SK-N-SH (cell line): ENCODE data around the gene HEXIM1. TPM values are rescaled to one million over a fixed set of nuclear protein-coding genes. Genes with fewer than 3 reads are reported as not detected.

Source experiments
- CTCF ChIA-PET: fragments of 300-600, 350-600 bp; formaldehyde crosslinking; extraction: SDS; loops from one replicate; lab custom pipeline; 2021; lab: Yijun Ruan, JAX
- POLR2A ChIA-PET: fragments of 350-600 bp; sonication (Branson Sonifier 250); formaldehyde crosslinking; extraction: SDS; loops from one replicate; lab custom pipeline; 2020; ENCODE audit warnings: antibody characterized with exemption, inconsistent platforms; lab: Yijun Ruan, JAX
- DNase-seq: peaks from one replicate; pipeline ENCODE4 v3.0.0; 2012
- H2AFZ ChIP-seq: fragments of 200-600 bp; sonication (generic); 2 replicates; pipeline ENCODE4 v1.8.1; 2016; ENCODE audit warnings: antibody characterized with exemption, mild to moderate bottlenecking, low read depth
- H3F3A ChIP-seq: fragments of 200-600 bp; sonication (generic); replicated peaks from 2 replicates; pipeline ENCODE3; 2016; ENCODE audit warnings: antibody characterized with exemption, mild to moderate bottlenecking; ENCODE audit not compliant: insufficient read depth
- H3K27ac ChIP-seq, 2 experiments: fragments of 200-500 bp in 1 of 2; fragments of 200-600 bp in 1 of 2; sonication (Bioruptor generic) in 1 of 2; sonication (generic), shearing (Covaris generic) in 1 of 2; 2 replicates each; pipeline versions ENCODE4 v1.5.1 to v1.6.1; 2014 to 2016; ENCODE audit warnings: low read depth in 2 of 2, inconsistent platforms in 1 of 2, low read length in 1 of 2, mild to moderate bottlenecking in 1 of 2, mixed read lengths in 1 of 2
- H3K27me3 ChIP-seq: fragments of 200-600 bp; sonication (generic), shearing (Covaris generic); 2 replicates; pipeline ENCODE4 v1.6.1; 2016; ENCODE audit warnings: mixed run types; ENCODE audit not compliant: insufficient read depth
- H3K36me3 ChIP-seq, 2 experiments: fragments of 200-500 bp in 1 of 2; fragments of 200-600 bp in 1 of 2; sonication (Bioruptor generic) in 1 of 2; sonication (generic) in 1 of 2; replicated peaks in 1 of 2; 2 replicates each; pipeline versions ENCODE3 to v1.5.1; 2014 to 2016; ENCODE audit warnings: low read length in 1 of 2, mild to moderate bottlenecking in 1 of 2; ENCODE audit not compliant: insufficient read depth in 2 of 2, control insufficient read depth in 1 of 2
- H3K4me1 ChIP-seq, 2 experiments: fragments of 200-500 bp in 1 of 2; fragments of 200-600 bp in 1 of 2; sonication (Bioruptor generic) in 1 of 2; sonication (generic), shearing (Covaris generic) in 1 of 2; 2 replicates each; pipeline versions ENCODE4 v1.5.1 to v1.6.1; 2014 to 2016; ENCODE audit warnings: low read depth in 1 of 2, low read length in 1 of 2, mixed run types in 1 of 2; ENCODE audit not compliant: insufficient read depth in 2 of 2, control insufficient read depth in 1 of 2
- H3K4me2 ChIP-seq: fragments of 200-600 bp; sonication (generic), shearing (Covaris generic); 2 replicates; pipeline ENCODE4 v1.6.1; 2017; ENCODE audit warnings: mixed run types
- H3K4me3 ChIP-seq, 2 experiments: fragments of 200-500 bp in 1 of 2; fragments of 200-600 bp in 1 of 2; sonication (Bioruptor generic) in 1 of 2; sonication (generic), shearing (Covaris generic) in 1 of 2; 2 replicates each; pipeline versions ENCODE4 v1.5.1 to v1.8.1; 2014 to 2016; ENCODE audit warnings: low read depth in 2 of 2, inconsistent platforms in 1 of 2, low read length in 1 of 2, mild to moderate bottlenecking in 1 of 2, mixed read lengths in 1 of 2, moderate library complexity in 1 of 2
- H3K79me2 ChIP-seq: fragments of 200-600 bp; sonication (generic); 2 replicates; pipeline ENCODE4 v1.8.1; 2017; ENCODE audit warnings: mild to moderate bottlenecking; ENCODE audit not compliant: insufficient read depth
- H3K9ac ChIP-seq: fragments of 200-600 bp; sonication (generic); 2 replicates; pipeline ENCODE4 v1.6.1; 2017; ENCODE audit warnings: mixed run types
- H3K9me2 ChIP-seq: fragments of 200-600 bp; sonication (generic); 2 replicates; pipeline ENCODE4 v1.6.1; 2017; ENCODE audit warnings: mixed run types
- H3K9me3 ChIP-seq: fragments of 200-600 bp; sonication (generic); 2 replicates; pipeline ENCODE4 v1.6.1; 2017; ENCODE audit warnings: mixed run types, mild to moderate bottlenecking, moderate library complexity
- H4K20me1 ChIP-seq: fragments of 200-600 bp; sonication (generic); 2 replicates; pipeline ENCODE4 v1.6.1; 2017; ENCODE audit warnings: mild to moderate bottlenecking, mixed run types; ENCODE audit not compliant: insufficient read depth
- CHD2 ChIP-seq: fragments of 150-350 bp; IDR thresholded peaks from 2 replicates; pipeline ENCODE4 v1.6.1; 2018; ENCODE audit warnings: low read length; ENCODE audit not compliant: partially characterized antibody
- ELF1 ChIP-seq: IDR thresholded peaks from 2 replicates; pipeline ENCODE4 v1.4.0; 2012
- EP300 ChIP-seq, 2 experiments: IDR thresholded peaks; 2 replicates each; pipeline versions ENCODE4 v1.4.0 to v1.6.1; 2012; ENCODE audit warnings: borderline replicate concordance in 1 of 2, low read depth in 1 of 2, low read length in 1 of 2
- EZH2phosphoT487 ChIP-seq: fragments of 200-600 bp; sonication (generic); IDR thresholded peaks from 2 replicates; pipeline ENCODE4 v1.6.1; 2017; ENCODE audit warnings: low read depth, mixed run types, mild to moderate bottlenecking, antibody characterized with exemption, moderate library complexity, borderline replicate concordance
- FOSL2 ChIP-seq: IDR thresholded peaks from 2 replicates; pipeline ENCODE4 v1.4.0; 2012; ENCODE audit warnings: low read depth, mild to moderate bottlenecking, moderate library complexity, borderline replicate concordance
- FOXJ3 ChIP-seq: sonication (generic); formaldehyde crosslinking; IDR thresholded peaks from 2 replicates; pipeline ENCODE4 v1.5.1; 2020; ENCODE audit warnings: mild to moderate bottlenecking, missing genetic modification reagents
- FOXM1 ChIP-seq: IDR thresholded peaks from 2 replicates; pipeline ENCODE4 v1.4.0; 2012; ENCODE audit warnings: low read depth, mild to moderate bottlenecking
- GABPA ChIP-seq: IDR thresholded peaks from 2 replicates; pipeline ENCODE4 v1.4.0; 2012; ENCODE audit warnings: low read depth, mild to moderate bottlenecking
- GATA2 ChIP-seq: sonication (generic); formaldehyde crosslinking; IDR thresholded peaks from 2 replicates; pipeline ENCODE4 v1.5.0; 2020; ENCODE audit warnings: mild to moderate bottlenecking, missing genetic modification reagents
- IRF3 ChIP-seq: fragments of 150-350 bp; IDR thresholded peaks from 2 replicates; pipeline ENCODE4 v1.6.1; 2016; ENCODE audit warnings: mild to moderate bottlenecking, low read depth, low read length
- JUND ChIP-seq: IDR thresholded peaks from 2 replicates; pipeline ENCODE4 v1.4.0; 2012
- MEF2A ChIP-seq: IDR thresholded peaks from 2 replicates; pipeline ENCODE4 v1.4.0; 2012; ENCODE audit warnings: low read depth, borderline replicate concordance
- MXI1 ChIP-seq: IDR thresholded peaks from 2 replicates; pipeline ENCODE4 v1.6.1; 2012; ENCODE audit warnings: mild to moderate bottlenecking, low read depth, low read length, improper control_type of control experiment
- NRF1 ChIP-seq: IDR thresholded peaks from 2 replicates; pipeline ENCODE4 v1.6.1; 2012; ENCODE audit warnings: low read depth, mild to moderate bottlenecking, low read length
- POLR2AphosphoS5 ChIP-seq: IDR thresholded peaks from 2 replicates; pipeline ENCODE4 v1.6.1; 2012; ENCODE audit warnings: low read depth, low read length
- RFX5 ChIP-seq: IDR thresholded peaks from 2 replicates; pipeline ENCODE4 v1.6.1; 2012; ENCODE audit warnings: mild to moderate bottlenecking, improper control_type of control experiment, low read length
- RXRA ChIP-seq: IDR thresholded peaks from 2 replicates; pipeline ENCODE4 v1.4.0; 2012; ENCODE audit warnings: low read depth, mild to moderate bottlenecking, borderline replicate concordance
- SMC3 ChIP-seq: IDR thresholded peaks from 2 replicates; pipeline ENCODE4 v1.6.1; 2012; ENCODE audit warnings: low read depth, low read length, improper control_type of control experiment
- TAF1 ChIP-seq: IDR thresholded peaks from 2 replicates; pipeline ENCODE4 v1.6.1; 2012; ENCODE audit warnings: low read depth, mild to moderate bottlenecking, low read length, moderate library complexity, borderline replicate concordance
- USF1 ChIP-seq: IDR thresholded peaks from 2 replicates; pipeline ENCODE4 v1.4.0; 2012; ENCODE audit warnings: low read depth, borderline replicate concordance
- YY1 ChIP-seq: IDR thresholded peaks from 2 replicates; pipeline ENCODE4 v1.4.0; 2012; ENCODE audit warnings: low read depth, mild to moderate bottlenecking
- ZBTB33 ChIP-seq: IDR thresholded peaks from 2 replicates; pipeline ENCODE4 v1.4.0; 2012; ENCODE audit warnings: low read depth, borderline replicate concordance
- WGBS: methylation state at CpG from one replicate; pipeline ENCODE4 v1.1.6; 2017; ENCODE audit warnings: low lambda C conversion rate; 5-methylcytosine and 5-hydroxymethylcytosine counted together
- polyA plus RNA-seq, 3 experiments: library from polyadenylated mRNA; depleted of rRNA; stranded (reverse); fragments of >200 nt; gene quantifications; 2 replicates each; pipeline ENCODE4 v1.2.3, GENCODE V29; 2012

HEXIM1 gene
- polyA plus RNA-seq, 1 of the 3 experiments (the other 2 are of a cell fraction): 20.7 TPM

- no peak overlapping the region for H3K4me2 ChIP-seq
- no peaks in the 10 kb centered on the region for H3K79me2 ChIP-seq
- H4K20me1 ChIP-seq: no peaks in the 10 kb centered on the region
- no peak overlapping the region for H3K9ac ChIP-seq
- no peaks in the 10 kb centered on the region for H3K9me3 ChIP-seq
- peaks cover 19 to 70% of the 10 kb centered on the region in 2 experiments for H3K36me3 ChIP-seq
- DNase-seq: peak; percentile 4
- H3K9me2 ChIP-seq: no peaks in the 10 kb centered on the region
- TF ChIP-seq RXRA (no peak), CHD2 (no peak), JUND (no peak), NRF1 (no peak), SMC3 (no peak), POLR2AphosphoS5 (no peak; the same call in 1 of the 2 replicates), USF1 (no peak), ZBTB33 (no peak), FOSL2 (no peak), EP300 (IDR thresholded peaks at IDR 0.05; ENCODE audit: borderline replicate concordance in 1 of 2, low read depth in 1 of 2, low read length in 1 of 2) (no peak), EZH2phosphoT487 (no peak), RFX5 (no peak), FOXJ3 (CRISPR knock-in tag) (no peak)
- ChIA-PET CTCF (interaction anchor here (0.7 to 5.5 kb wide), 6 partner anchors 9 to 85 kb away, joined by 3 to 33 read pairs (median 4); partner anchors contain the start of genes ACBD4 and PLCD3), POLR2A (no interaction called here)
- no peaks in the 10 kb centered on the region for H3F3A ChIP-seq
- H3K4me1 ChIP-seq: no peaks in the 10 kb centered on the region; a peak in 1 of 4 replicates
- no peaks in the 10 kb centered on the region for H3K27me3 ChIP-seq
- H3K27ac ChIP-seq: no peak overlapping the region; a peak in 1 of 4 replicates
- no peak overlapping the region for H2AFZ ChIP-seq
- no peak overlapping the region for H3K4me3 ChIP-seq
- 93% methylated on average over 17 of the region's 17 CpGs for WGBS
Measured at GRCh38 chr17:45104907-45105624, 43.2 kb upstream of the HEXIM1 start.

GRCh38 chr17:45106096-45106495, 42.2 kb upstream of the HEXIM1 start:
- Histone ChIP-seq H3F3A (peaks cover 3% of the 10 kb centered on the region), H3K27ac (no peak overlapping the region), H2AFZ (no peak overlapping the region), H3K27me3 (no peaks in the 10 kb centered on the region), H3K9me3 (no peaks in the 10 kb centered on the region), H3K9me2 (no peaks in the 10 kb centered on the region), H3K4me3 (no peak overlapping the region), H3K36me3 (peaks cover 19 to 70% of the 10 kb centered on the region in 2 experiments), H3K4me2 (no peak overlapping the region), H4K20me1 (no peaks in the 10 kb centered on the region), H3K4me1 (peaks cover 0 to 1% of the 10 kb centered on the region in 2 experiments; a peak in 1 of 4 replicates), H3K9ac (no peak overlapping the region), H3K79me2 (no peaks in the 10 kb centered on the region)
- CTCF ChIA-PET: interaction anchor here (1.2 to 5.5 kb wide), 5 partner anchors 10 to 86 kb away, joined by 3 to 33 read pairs (median 4); partner anchors contain the start of genes ACBD4 and PLCD3
- POLR2A ChIA-PET: interaction anchor here (0.7 kb wide), 1 partner anchor 242 kb away, joined by 3 read pairs; no protein-coding TSS in a partner anchor
- WGBS: 96% methylated on average over 5 of the region's 5 CpGs
- DNase-seq: no peak
- TF ChIP-seq ELF1: no peak
- no peak for TF ChIP-seq GABPA
- TF ChIP-seq MXI1: no peak
- TF ChIP-seq USF1: no peak
- TF ChIP-seq IRF3: no peak
- TF ChIP-seq YY1: no peak
- TF ChIP-seq GATA2: no peak
- no peak for TF ChIP-seq JUND
- TF ChIP-seq SMC3: no peak
- no peak for TF ChIP-seq EZH2phosphoT487
- no peak for TF ChIP-seq RXRA
- no peak for TF ChIP-seq NRF1
- no peak for TF ChIP-seq CHD2
- no peak for TF ChIP-seq TAF1
- TF ChIP-seq EP300 (IDR thresholded peaks at IDR 0.05; ENCODE audit: borderline replicate concordance in 1 of 2, low read depth in 1 of 2, low read length in 1 of 2): no peak
- TF ChIP-seq FOXM1: no peak
- no peak for TF ChIP-seq FOSL2
- TF ChIP-seq MEF2A: no peak
